Motor neuron (in vitro differentiated cells): ENCODE data around the gene HM13. TPM values are rescaled to one million over a fixed set of nuclear protein-coding genes. Genes with fewer than 3 reads are reported as not detected.

Experiments used
- ATAC-seq, 8 experiments: fragments of 200-7000 bp; cut with Tn5 transposase; replicated peaks in 6 of 8; 2 replicates each; pipeline ENCODE4 v1.8.0; 2021; ENCODE audit warnings: mild to moderate bottlenecking in 8 of 8, moderate library complexity in 8 of 8
- H3K27ac ChIP-seq, 2 donors: fragments of 250-450 bp; sonication (Bioruptor Pico); 2 replicates each; pipeline ENCODE4 v1.9.0; 2021; ENCODE audit warnings: antibody characterized with exemption in 2 of 2, mild to moderate bottlenecking in 2 of 2, moderate library complexity in 1 of 2
- H3K4me1 ChIP-seq, 2 donors: fragments of 250-450 bp; sonication (Bioruptor Pico); replicated peaks in 1 of 2; 2 replicates each; pipeline ENCODE4 v1.6.1; 2021; ENCODE audit warnings: antibody characterized with exemption in 2 of 2, mild to moderate bottlenecking in 2 of 2, moderate library complexity in 1 of 2
- H3K4me3 ChIP-seq, 5 donors: fragments of 250-450 bp; sonication (Bioruptor Pico); 2 replicates each; pipeline ENCODE4 v1.9.0; 2021; ENCODE audit warnings: antibody characterized with exemption in 5 of 5, mild to moderate bottlenecking in 5 of 5, moderate library complexity in 4 of 5
- WGBS, 10 experiments: fragments of 450-650 bp; shearing (Covaris generic); methylation state at CpG; one replicate each; pipeline ENCODE4 v1.0.0; 2022; 5-methylcytosine and 5-hydroxymethylcytosine counted together
- in situ Hi-C, 9 experiments: fragments of 400-800 bp; cut with MboI; loops; one replicate each; pipeline ENCODE4 v1.15.0; 2021; ENCODE audit warnings: low sequenced_read_pairs in 9 of 9, low pct_unique_long_range_greater_than_20kb in 2 of 9; ENCODE audit not compliant: unreplicated experiment in 9 of 9
- total RNA-seq, 8 experiments: library from RNA; unstranded; fragments of 300-600 nt; gene quantifications; 2 replicates each; pipeline versions ENCODE4 v1.2.3 to v1.2.4, GENCODE V29; 2022

HM13 gene
- total RNA-seq, 8 experiments from 2014 or later = 41.7 to 148 (median 90.5) TPM

- no peak for ATAC-seq
- no peak overlapping the region for H3K27ac ChIP-seq
- WGBS, 10 experiments = 60 to 100% (median 80%) methylated on average over 1 to 2 of the region's 14 CpGs; no CpG with 5 or more reads in 7 of the 10 experiments
- H3K4me1 ChIP-seq = peaks cover 0 to 3% of the 10 kb centered on the region in 2 donors
- in situ Hi-C loops = loop anchor here in 3 of 9 experiments (10.0 kb wide), 1 partner anchor 48 kb away; no protein-coding TSS in a partner anchor
- no peak overlapping the region for H3K4me3 ChIP-seq
These were observed 52.6 kb downstream of the HM13 start for GRCh38 chr20:31566658-31567379.

GRCh38 chr20:31567380-31567720, 53.1 kb downstream of the HM13 start:
- in situ Hi-C loops = loop anchor here in 3 of 9 experiments (10.0 kb wide), 1 partner anchor 47 kb away; no protein-coding TSS in a partner anchor
- Histone ChIP-seq H3K4me1 (peaks cover 3 to 6% of the 10 kb centered on the region in 2 donors), H3K4me3 (no peak overlapping the region), H3K27ac (no peak overlapping the region)
- ATAC-seq = no peak

GRCh38 chr20:31568041-31568731, 53.9 kb downstream of the HM13 start:
- WGBS, 10 experiments = 40 to 100% (median 76%) methylated on average over 1 to 10 of the region's 21 CpGs; no CpG with 5 or more reads in 3 of the 10 experiments

GRCh38 chr20:31568773-31569162, 54.5 kb downstream of the HM13 start:
- WGBS, 10 experiments = 40 to 100% (median 89%) methylated on average over 1 to 3 of the region's 5 CpGs; no CpG with 5 or more reads in 5 of the 10 experiments
- Histone ChIP-seq H3K27ac (peak overlapping the region in 1 of 2 donors; percentile 43), H3K4me1 (peaks cover 5 to 14% of the 10 kb centered on the region in 2 donors), H3K4me3 (no peak overlapping the region)
- peak in 1 of 8 experiments; percentile 5 for ATAC-seq
- in situ Hi-C loops = loop anchor here in 3 of 9 experiments (10.0 kb wide), 1 partner anchor 46 kb away; no protein-coding TSS in a partner anchor

More at GRCh38 chr20:31568041-31568731, 53.9 kb downstream of the HM13 start:
- no peak for ATAC-seq
- peaks cover 5 to 9% of the 10 kb centered on the region in 2 donors for H3K4me1 ChIP-seq
- no peak overlapping the region for H3K4me3 ChIP-seq
- in situ Hi-C loops = loop anchor here in 3 of 9 experiments (10.0 kb wide), 1 partner anchor 47 kb away; no protein-coding TSS in a partner anchor
- H3K27ac ChIP-seq = peak overlapping the region in 1 of 2 donors; percentile 43

GRCh38 chr20:31569163-31570020, 55.1 kb downstream of the HM13 start:
- no peak for ATAC-seq
- no peak overlapping the region for H3K4me3 ChIP-seq
- in situ Hi-C loops = loop anchor here in 3 of 9 experiments (10.0 kb wide), 1 partner anchor 45 kb away; no protein-coding TSS in a partner anchor
- H3K4me1 ChIP-seq = peaks cover 5 to 15% of the 10 kb centered on the region in 2 donors
- H3K27ac ChIP-seq = peak overlapping the region in 1 of 2 donors; percentile 32
- WGBS, 10 experiments = 0 to 100% (median 21%) methylated on average over 1 to 5 of the region's 10 CpGs; no CpG with 5 or more reads in 4 of the 10 experiments

GRCh38 chr20:31570021-31570463, 55.8 kb downstream of the HM13 start:
- 75% methylated on average over 4 of the region's 8 CpGs; no CpG with 5 or more reads in 9 of the 10 experiments for WGBS, 10 experiments

GRCh38 chr20:31570735-31571617, 56.7 kb downstream of the HM13 start:
- WGBS, 10 experiments = 76 to 100% (median 98%) methylated on average over 1 to 6 of the region's 25 CpGs
- ATAC-seq = peak in 2 of 8 experiments; percentile 15
- H3K27ac ChIP-seq = no peak overlapping the region
- in situ Hi-C loops = no loop called here
- H3K4me3 ChIP-seq = no peak overlapping the region
- H3K4me1 ChIP-seq = peaks cover 5 to 15% of the 10 kb centered on the region in 2 donors

More at GRCh38 chr20:31570021-31570463, 55.8 kb downstream of the HM13 start:
- ATAC-seq = no peak
- H3K27ac ChIP-seq = peak overlapping the region in 1 of 2 donors; percentile 32
- peaks cover 5 to 15% of the 10 kb centered on the region in 2 donors for H3K4me1 ChIP-seq
- H3K4me3 ChIP-seq = no peak overlapping the region
- in situ Hi-C loops = no loop called here

GRCh38 chr20:31572042-31572700, 57.9 kb downstream of the HM13 start:
- peak overlapping the region; percentile 74 to 75 for H3K27ac ChIP-seq
- peak in 1 of 8 experiments; percentile 8 for ATAC-seq
- in situ Hi-C loops = no loop called here
- peaks cover 5 to 15% of the 10 kb centered on the region in 2 donors for H3K4me1 ChIP-seq
- WGBS, 10 experiments = 0 to 100% (median 55%) methylated on average over 1 to 12 of the region's 17 CpGs; no CpG with 5 or more reads in 2 of the 10 experiments
- H3K4me3 ChIP-seq = peak overlapping the region; percentile 3 to 34 (median 29)

GRCh38 chr20:31572701-31573554, 58.7 kb downstream of the HM13 start:
- Histone ChIP-seq H3K27ac (peak overlapping the region; percentile 74 to 75), H3K4me1 (peaks cover 5 to 15% of the 10 kb centered on the region in 2 donors), H3K4me3 (peak overlapping the region; percentile 3 to 34 (median 29))
- peak; percentile 69 to 88 (median 86) for ATAC-seq
- in situ Hi-C loops = no loop called here
- WGBS, 10 experiments = 0 to 25% (median 1%) methylated on average over 1 to 11 of the region's 63 CpGs; no CpG with 5 or more reads in 2 of the 10 experiments

GRCh38 chr20:31573555-31574321, 59.5 kb downstream of the HM13 start:
- H3K27ac ChIP-seq = peak overlapping the region; percentile 74 to 75
- in situ Hi-C loops = no loop called here
- peak overlapping the region; percentile 3 to 34 (median 29) for H3K4me3 ChIP-seq
- H3K4me1 ChIP-seq = peaks cover 5 to 13% of the 10 kb centered on the region in 2 donors
- WGBS, 10 experiments = 28 to 86% (median 63%) methylated on average over 1 to 14 of the region's 19 CpGs; no CpG with 5 or more reads in 2 of the 10 experiments
- ATAC-seq = no peak
